Adrenal gland (tissue), 5 donors: Measurements from ENCODE around the gene KIAA1614.

Experiments
- CTCF ChIP-seq, 6 experiments: fragments of 450-650 bp in 4 of 6; fragments of 200-600 bp in 2 of 6; sonication (generic) in 1 of 6; IDR thresholded peaks; 1 replicate in 5 of 6; 2 replicates in 1 of 6; pipeline versions ENCODE4 v1.5.1 to v1.8.0; 2016 to 2021; ENCODE audit warnings: antibody characterized with exemption in 6 of 6, mild to moderate bottlenecking in 2 of 6, moderate library complexity in 1 of 6
- POLR2A ChIP-seq, 2 donors: fragments of 450-650 bp; IDR thresholded peaks; one replicate each; pipeline ENCODE4 v1.6.1; 2017; ENCODE audit warnings: antibody characterized with exemption in 2 of 2, mild to moderate bottlenecking in 2 of 2, moderate library complexity in 1 of 2
- donor health status: DM: no; HTN: no; CAD: no.

DNA sequence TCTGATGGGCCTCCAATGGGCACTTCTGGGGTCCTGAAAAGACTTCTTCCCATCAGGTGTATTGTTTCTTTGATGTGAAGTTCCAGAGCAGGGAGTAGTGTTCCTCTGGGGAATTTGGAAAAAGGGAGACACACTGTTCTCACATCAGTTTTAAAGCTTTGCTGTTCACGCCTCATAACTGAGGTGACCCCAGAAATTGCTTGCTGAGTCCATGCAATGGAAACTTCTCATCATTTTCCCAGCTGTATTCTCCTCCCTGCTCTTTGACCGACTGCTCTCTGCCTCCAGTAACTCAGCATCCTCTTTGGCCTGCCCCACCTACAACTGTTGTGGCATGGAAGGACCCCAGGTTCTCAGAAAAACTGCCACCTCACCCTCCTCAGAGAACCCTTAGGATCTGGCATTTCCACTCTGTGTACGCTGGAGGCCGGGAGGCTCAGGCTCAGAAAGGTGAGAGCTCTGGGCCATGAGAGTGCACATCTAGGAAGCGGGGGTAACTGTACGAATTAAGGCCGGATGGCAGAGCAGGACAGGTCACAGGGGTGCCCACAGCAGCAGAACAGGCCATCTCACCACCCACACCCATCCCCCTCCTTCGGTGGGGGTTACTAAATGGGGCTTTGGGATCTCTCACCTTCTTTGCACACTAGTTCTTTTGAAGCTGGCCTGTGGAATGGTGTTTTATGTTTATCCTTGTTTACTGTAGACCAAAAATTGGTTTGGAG is 58.7 kb downstream of the KIAA1614 start:
- TF ChIP-seq CTCF (IDR thresholded peaks at IDR 0.05) = no peak
- no peak for TF ChIP-seq POLR2A (IDR thresholded peaks at IDR 0.05)
